DOHH2 (cell line): ENCODE measurements around the gene GNGT2.

Source experiments
- H3F3A ChIP-seq: fragments of 200-600 bp; sonication (generic), shearing (Covaris generic); 2 replicates; pipeline ENCODE4 v1.6.0; 2016; ENCODE audit warnings: antibody characterized with exemption, mild to moderate bottlenecking; ENCODE audit not compliant: control insufficient read depth, insufficient read depth
- H3K27ac ChIP-seq: fragments of 200-600 bp; sonication (generic); 2 replicates; pipeline ENCODE4 v1.5.1; 2014; ENCODE audit warnings: low read depth, mild to moderate bottlenecking, low read length, moderate library complexity
- H3K27me3 ChIP-seq: fragments of 200-600 bp; sonication (generic); 2 replicates; pipeline ENCODE4 v1.6.1; 2014; ENCODE audit warnings: mild to moderate bottlenecking, low read length, mixed read lengths; ENCODE audit not compliant: control insufficient read depth
- H3K36me3 ChIP-seq: fragments of 200-600 bp; sonication (generic); 2 replicates; pipeline ENCODE4 v1.6.1; 2014; ENCODE audit warnings: mild to moderate bottlenecking, low read length, moderate library complexity, mixed read lengths; ENCODE audit not compliant: control insufficient read depth
- H3K4me1 ChIP-seq: fragments of 200-600 bp; sonication (generic); 2 replicates; pipeline ENCODE4 v1.6.1; 2014; ENCODE audit warnings: mild to moderate bottlenecking, low read length, mixed read lengths; ENCODE audit not compliant: control insufficient read depth
- H3K4me2 ChIP-seq: fragments of 200-600 bp; sonication (generic); 2 replicates; pipeline ENCODE4 v1.6.0; 2014; ENCODE audit warnings: mild to moderate bottlenecking, low read length, moderate library complexity
- H3K4me3 ChIP-seq: fragments of 200-600 bp; sonication (generic); 2 replicates; pipeline ENCODE4 v1.5.1; 2014; ENCODE audit warnings: mild to moderate bottlenecking, low read length, mixed read lengths
- H3K79me2 ChIP-seq: fragments of 200-600 bp; sonication (generic); 2 replicates; pipeline ENCODE4 v1.6.1; 2014; ENCODE audit warnings: mild to moderate bottlenecking, low read length, mixed read lengths; ENCODE audit not compliant: control insufficient read depth
- H3K9me2 ChIP-seq: fragments of 200-600 bp; sonication (generic); replicated peaks from 2 replicates; pipeline ENCODE4 v1.6.1; 2014; ENCODE audit warnings: mild to moderate bottlenecking, low read length, mixed read lengths; ENCODE audit not compliant: control insufficient read depth
- H3K9me3 ChIP-seq: fragments of 200-600 bp; sonication (generic); 2 replicates; pipeline ENCODE4 v1.6.1; 2014; ENCODE audit warnings: antibody characterized with exemption, low read length, mixed read lengths; ENCODE audit not compliant: control insufficient read depth, insufficient read depth
- H4K20me1 ChIP-seq: fragments of 200-600 bp; sonication (generic); 2 replicates; pipeline ENCODE4 v1.6.0; 2014; ENCODE audit warnings: low read depth, mild to moderate bottlenecking, antibody characterized with exemption, low read length, moderate library complexity; ENCODE audit not compliant: control insufficient read depth, insufficient read depth
- EZH2phosphoT487 ChIP-seq: fragments of 200-600 bp; sonication (generic); IDR thresholded peaks from 2 replicates; pipeline ENCODE4 v1.6.1; 2017; ENCODE audit warnings: borderline replicate concordance, mild to moderate bottlenecking, antibody characterized with exemption, low read length, moderate library complexity, mixed read lengths
- TF ChIP-seq, protein P1 (sequence below): fragments of 200-600 bp; sonication (generic); IDR thresholded peaks from one replicate; pipeline ENCODE4 v1.5.1; 2014; ENCODE audit warnings: antibody characterized with exemption, mild to moderate bottlenecking, low read depth, low read length; ENCODE audit not compliant: poor library complexity, severe bottlenecking

Gene GNGT2

DNA sequence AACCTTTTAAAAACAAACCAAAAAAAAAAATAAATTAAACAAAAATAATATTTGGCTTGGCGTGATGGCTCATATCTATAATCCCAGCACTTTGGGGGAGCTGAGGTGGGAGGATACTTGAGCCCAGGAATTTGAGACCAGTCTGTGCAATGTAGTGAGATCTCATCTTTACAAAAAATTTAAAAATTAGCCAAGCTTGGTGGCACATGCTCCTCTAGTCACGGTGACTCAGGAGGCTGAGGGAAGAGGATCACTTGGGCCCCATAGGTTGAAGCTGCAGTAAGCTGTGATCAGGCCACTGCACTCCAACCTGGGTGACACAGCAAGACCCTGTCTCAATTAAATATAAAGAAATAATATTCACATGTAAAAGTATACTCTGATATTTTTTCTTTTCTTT lies 12.2 kb downstream of the GNGT2 start:
- Histone ChIP-seq H3K36me3 (no peaks in the 10 kb centered on the region), H3K9me3 (no peaks in the 10 kb centered on the region), H3K4me2 (no peak overlapping the region), H3K4me3 (no peak overlapping the region), H3F3A (peaks cover 10% of the 10 kb centered on the region; the same call in 1 of the 2 replicates), H3K9me2 (no peaks in the 10 kb centered on the region), H3K4me1 (peaks cover 14% of the 10 kb centered on the region), H3K27ac (no peak overlapping the region), H4K20me1 (no peaks in the 10 kb centered on the region), H3K27me3 (no peaks in the 10 kb centered on the region), H3K79me2 (no peaks in the 10 kb centered on the region)
- no peak for TF ChIP-seq EZH2phosphoT487
- TF ChIP-seq, protein P1, sequence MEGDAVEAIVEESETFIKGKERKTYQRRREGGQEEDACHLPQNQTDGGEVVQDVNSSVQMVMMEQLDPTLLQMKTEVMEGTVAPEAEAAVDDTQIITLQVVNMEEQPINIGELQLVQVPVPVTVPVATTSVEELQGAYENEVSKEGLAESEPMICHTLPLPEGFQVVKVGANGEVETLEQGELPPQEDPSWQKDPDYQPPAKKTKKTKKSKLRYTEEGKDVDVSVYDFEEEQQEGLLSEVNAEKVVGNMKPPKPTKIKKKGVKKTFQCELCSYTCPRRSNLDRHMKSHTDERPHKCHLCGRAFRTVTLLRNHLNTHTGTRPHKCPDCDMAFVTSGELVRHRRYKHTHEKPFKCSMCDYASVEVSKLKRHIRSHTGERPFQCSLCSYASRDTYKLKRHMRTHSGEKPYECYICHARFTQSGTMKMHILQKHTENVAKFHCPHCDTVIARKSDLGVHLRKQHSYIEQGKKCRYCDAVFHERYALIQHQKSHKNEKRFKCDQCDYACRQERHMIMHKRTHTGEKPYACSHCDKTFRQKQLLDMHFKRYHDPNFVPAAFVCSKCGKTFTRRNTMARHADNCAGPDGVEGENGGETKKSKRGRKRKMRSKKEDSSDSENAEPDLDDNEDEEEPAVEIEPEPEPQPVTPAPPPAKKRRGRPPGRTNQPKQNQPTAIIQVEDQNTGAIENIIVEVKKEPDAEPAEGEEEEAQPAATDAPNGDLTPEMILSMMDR, result no peak

DNA sequence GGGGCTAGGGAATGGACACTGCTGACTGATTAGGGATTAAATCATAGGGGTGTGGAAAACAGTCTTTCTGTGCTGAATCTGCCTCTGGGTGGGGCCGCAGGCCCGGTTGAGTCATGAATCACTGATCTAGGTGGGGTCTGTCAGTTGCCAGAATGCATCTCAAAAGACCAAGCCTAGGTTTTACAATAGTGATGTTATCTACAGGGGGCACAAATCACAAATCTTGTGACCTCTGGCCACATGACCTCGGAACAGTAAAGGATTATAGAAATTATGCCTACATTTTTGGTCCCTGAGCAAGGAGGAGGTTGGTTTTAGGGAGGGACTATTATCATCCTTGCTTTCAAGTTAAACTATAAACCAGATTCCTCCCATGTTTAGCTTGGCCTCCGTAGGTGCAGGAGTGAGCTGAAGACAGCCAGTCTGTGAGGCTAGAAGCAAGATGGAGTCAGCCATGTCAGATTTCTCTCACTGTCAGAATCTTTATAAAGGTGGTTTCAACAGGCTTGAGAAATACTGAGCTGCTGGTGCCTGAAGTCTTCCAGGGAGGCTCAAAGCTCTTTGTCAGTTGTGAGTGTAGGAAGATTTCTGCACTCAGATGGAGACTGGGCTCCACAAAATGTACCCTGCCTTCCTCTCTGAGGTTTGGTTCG lies 12.9 kb downstream of the GNGT2 start:
- TF ChIP-seq, protein P1, result no peak
- no peak for TF ChIP-seq EZH2phosphoT487
- no peaks in the 10 kb centered on the region for H3K9me3 ChIP-seq
- H3K27ac ChIP-seq, result no peak overlapping the region
- H3F3A ChIP-seq, result peaks cover 10% of the 10 kb centered on the region; the same call in 1 of the 2 replicates
- H3K4me1 ChIP-seq, result peaks cover 16% of the 10 kb centered on the region
- no peaks in the 10 kb centered on the region for H3K79me2 ChIP-seq
- H3K4me2 ChIP-seq, result no peak overlapping the region
- no peak overlapping the region for H3K4me3 ChIP-seq
- no peaks in the 10 kb centered on the region for H3K9me2 ChIP-seq
- H4K20me1 ChIP-seq, result no peaks in the 10 kb centered on the region
- no peaks in the 10 kb centered on the region for H3K36me3 ChIP-seq
- no peaks in the 10 kb centered on the region for H3K27me3 ChIP-seq

DNA sequence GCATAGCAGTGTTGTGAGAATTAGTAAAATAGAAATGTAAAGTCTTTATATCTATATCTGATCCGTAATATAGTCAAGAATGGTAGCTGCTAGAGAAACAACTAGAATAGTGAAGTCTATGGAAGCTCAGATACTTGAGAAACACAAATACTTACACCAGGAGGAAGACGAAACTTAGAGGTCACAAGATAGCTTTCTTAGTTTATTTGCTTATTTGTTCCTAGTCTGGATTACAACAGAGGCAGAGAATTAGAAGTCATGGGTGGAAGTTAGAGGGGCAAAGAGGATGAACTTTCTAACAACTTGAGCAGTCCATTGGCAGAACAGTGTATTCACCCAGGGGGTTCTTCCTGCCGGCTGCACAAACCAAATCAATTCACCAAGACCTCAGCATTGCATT lies 13.9 kb downstream of the GNGT2 start:
- H3K4me3 ChIP-seq, result no peak overlapping the region
- H3K36me3 ChIP-seq, result no peaks in the 10 kb centered on the region
- H3K9me3 ChIP-seq, result no peaks in the 10 kb centered on the region
- H4K20me1 ChIP-seq, result no peaks in the 10 kb centered on the region
- no peak overlapping the region for H3K4me2 ChIP-seq
- H3K27ac ChIP-seq, result no peak overlapping the region
- H3K27me3 ChIP-seq, result no peaks in the 10 kb centered on the region
- no peaks in the 10 kb centered on the region for H3K9me2 ChIP-seq
- no peak for TF ChIP-seq EZH2phosphoT487
- TF ChIP-seq, protein P1, result no peak
- peaks cover 18% of the 10 kb centered on the region for H3K4me1 ChIP-seq
- no peaks in the 10 kb centered on the region for H3K79me2 ChIP-seq
- H3F3A ChIP-seq, result peaks cover 11% of the 10 kb centered on the region
